Sigmoid colon (tissue), 7 donors: ENCODE results near the gene CHCHD6. TPM values are rescaled to one million over a fixed set of nuclear protein-coding genes. Genes with fewer than 3 reads are reported as not detected.
A peak's percentile ranks its signal among the peaks of the same experiment; 100 is the strongest.

ENCODE experiments used
- DNase-seq: peaks from one replicate; pipeline ENCODE4 v3.0.0-alpha.2; 2019
- H3K27ac ChIP-seq, 4 donors: fragments of 200-600 bp; sonication (generic); one replicate each; pipeline ENCODE4 v1.5.1; 2016 to 2019; ENCODE audit warnings: mild to moderate bottlenecking in 1 of 4
- H3K27me3 ChIP-seq, 3 donors: fragments of 200-600 bp; sonication (generic); one replicate each; pipeline ENCODE4 v1.5.1; 2019; ENCODE audit warnings: mild to moderate bottlenecking in 1 of 3
- H3K36me3 ChIP-seq, 4 donors: fragments of 200-600 bp; sonication (generic); one replicate each; pipeline ENCODE4 v1.5.1; 2016 to 2019
- H3K4me1 ChIP-seq, 4 donors: fragments of 200-600 bp; sonication (generic); one replicate each; pipeline ENCODE4 v1.5.1; 2017 to 2019
- H3K4me3 ChIP-seq, 4 donors: fragments of 200-600 bp; sonication (generic); one replicate each; pipeline ENCODE4 v1.5.1; 2017 to 2019; ENCODE audit warnings: mild to moderate bottlenecking in 2 of 4, moderate library complexity in 1 of 4
- H3K9me3 ChIP-seq, 4 donors: fragments of 200-600 bp in 3 of 4; sonication (generic) in 3 of 4; one replicate each; pipeline versions ENCODE4 v1.5.1 to v1.6.1; 2013 to 2019
- CTCF ChIP-seq, 4 experiments: fragments of 450-650 bp in 3 of 4; fragments of 200-600 bp in 1 of 4; IDR thresholded peaks; one replicate each; pipeline ENCODE4 v1.5.1; 2016 to 2019; ENCODE audit warnings: antibody characterized with exemption in 4 of 4, mild to moderate bottlenecking in 3 of 4, moderate library complexity in 2 of 4
- EP300 ChIP-seq, 4 donors: sonication (generic); formaldehyde crosslinking; IDR thresholded peaks; one replicate each; pipeline ENCODE4 v1.6.1; 2017; ENCODE audit warnings: antibody characterized with exemption in 4 of 4
- POLR2A ChIP-seq, 2 donors: fragments of 450-650 bp; IDR thresholded peaks; one replicate each; pipeline ENCODE4 v1.6.1; 2016; ENCODE audit warnings: antibody characterized with exemption in 2 of 2, mild to moderate bottlenecking in 2 of 2, moderate library complexity in 2 of 2
- POLR2AphosphoS5 ChIP-seq, 4 donors: sonication (generic); formaldehyde crosslinking; IDR thresholded peaks; one replicate each; pipeline ENCODE4 v1.6.1; 2017; ENCODE audit warnings: antibody characterized with exemption in 4 of 4
- WGBS, 2 donors: extraction: QIAGEN DNeasy Blood & Tissue Kit; methylation state at CpG; one replicate each; pipeline ENCODE4 v1.1.7; 2013; 5-methylcytosine and 5-hydroxymethylcytosine counted together
- intact Hi-C: fragments of 100-400 bp; cut with DNase I; formaldehyde crosslinking; loops from one replicate; pipeline ENCODE4 v1.15.1; 2023
- polyA plus RNA-seq, 3 donors: library from polyadenylated mRNA; stranded (reverse); fragments of 200-250 nt; gene quantifications; one replicate each; pipeline ENCODE4 v1.2.3, GENCODE V29; 2013
- total RNA-seq, 4 donors: library from RNA; depleted of rRNA; stranded (reverse); fragments of >200 nt; gene quantifications; one replicate each; pipeline ENCODE4 v1.1.0, GENCODE V29; 2016
- donor health status: healthy with polysubstance abuse.
- donor health status: Bipolar disorder and iron deficiency.
- donor health status: healthy.

CHCHD6 gene
- total and polyA plus RNA-seq, 7 donors = 8.0 to 20.9 (median 14.4) TPM

GRCh38 chr3:126945891-126946290, 241.9 kb downstream of the CHCHD6 start:
- Histone ChIP-seq H3K27me3 (no peaks in the 10 kb centered on the region), H3K4me1 (no peaks in the 10 kb centered on the region), H3K9me3 (no peaks in the 10 kb centered on the region), H3K27ac (no peak overlapping the region), H3K36me3 (peaks cover 0 to 3% (median 0%) of the 10 kb centered on the region in 4 donors), H3K4me3 (no peak overlapping the region)
- no peak for TF ChIP-seq POLR2A (IDR thresholded peaks at IDR 0.05)
- TF ChIP-seq CTCF (IDR thresholded peaks at IDR 0.05) = no peak
- no peak for TF ChIP-seq EP300 (IDR thresholded peaks at IDR 0.05)
- no peak for TF ChIP-seq POLR2AphosphoS5 (IDR thresholded peaks at IDR 0.05)
- DNase-seq = peak; percentile 55
- intact Hi-C loops = no loop called here
- WGBS, 2 donors = 93 to 96% methylated on average over 9 of the region's 9 CpGs

GRCh38 chr3:126946405-126946804, 242.4 kb downstream of the CHCHD6 start:
- peaks cover 0 to 3% (median 0%) of the 10 kb centered on the region in 4 donors for H3K36me3 ChIP-seq
- no peak overlapping the region for H3K27ac ChIP-seq
- no peaks in the 10 kb centered on the region for H3K9me3 ChIP-seq
- 95% methylated on average over 11 of the region's 11 CpGs for WGBS, 2 donors
- no peaks in the 10 kb centered on the region for H3K27me3 ChIP-seq
- H3K4me1 ChIP-seq = no peaks in the 10 kb centered on the region
- no peak for TF ChIP-seq EP300 (IDR thresholded peaks at IDR 0.05)
- TF ChIP-seq POLR2A (IDR thresholded peaks at IDR 0.05) = no peak
- no peak for TF ChIP-seq CTCF (IDR thresholded peaks at IDR 0.05)
- TF ChIP-seq POLR2AphosphoS5 (IDR thresholded peaks at IDR 0.05) = no peak
- intact Hi-C loops = no loop called here
- H3K4me3 ChIP-seq = no peak overlapping the region
- DNase-seq = peak; percentile 40

GRCh38 chr3:126947429-126947828, 243.4 kb downstream of the CHCHD6 start:
- no peak for TF ChIP-seq CTCF (IDR thresholded peaks at IDR 0.05)
- TF ChIP-seq EP300 (IDR thresholded peaks at IDR 0.05) = no peak
- TF ChIP-seq POLR2A (IDR thresholded peaks at IDR 0.05) = no peak
- TF ChIP-seq POLR2AphosphoS5 (IDR thresholded peaks at IDR 0.05) = peak in 1 of 4 donors; percentile 6
- WGBS, 2 donors = 48 to 82% methylated on average over 8 of the region's 8 CpGs
- Histone ChIP-seq H3K27me3 (no peaks in the 10 kb centered on the region), H3K27ac (no peak overlapping the region), H3K9me3 (no peaks in the 10 kb centered on the region), H3K4me1 (no peaks in the 10 kb centered on the region), H3K4me3 (no peak overlapping the region), H3K36me3 (peaks cover 0 to 3% (median 0%) of the 10 kb centered on the region in 4 donors)
- DNase-seq = no peak
- intact Hi-C loops = no loop called here

- TF ChIP-seq POLR2A (IDR thresholded peaks at IDR 0.05) (no peak), EP300 (IDR thresholded peaks at IDR 0.05) (no peak), CTCF (IDR thresholded peaks at IDR 0.05) (no peak), POLR2AphosphoS5 (IDR thresholded peaks at IDR 0.05) (no peak)
- no peaks in the 10 kb centered on the region for H3K4me1 ChIP-seq
- H3K36me3 ChIP-seq = peaks cover 0 to 3% (median 0%) of the 10 kb centered on the region in 4 donors
- no peak overlapping the region for H3K27ac ChIP-seq
- no peak for DNase-seq
- intact Hi-C loops = no loop called here
- no peaks in the 10 kb centered on the region for H3K9me3 ChIP-seq
- WGBS, 2 donors = 95 to 96% methylated on average over 14 of the region's 14 CpGs
- H3K27me3 ChIP-seq = no peaks in the 10 kb centered on the region
- H3K4me3 ChIP-seq = no peak overlapping the region
Observed at GRCh38 chr3:126948980-126949535, 245.0 kb downstream of the CHCHD6 start.

- H3K27ac ChIP-seq = no peak overlapping the region
- DNase-seq = peak; percentile 43
- 94 to 96% methylated on average over 5 of the region's 5 CpGs for WGBS, 2 donors
- TF ChIP-seq EP300 (IDR thresholded peaks at IDR 0.05) (no peak), CTCF (IDR thresholded peaks at IDR 0.05) (no peak), POLR2AphosphoS5 (IDR thresholded peaks at IDR 0.05) (no peak), POLR2A (IDR thresholded peaks at IDR 0.05) (no peak)
- no peaks in the 10 kb centered on the region for H3K27me3 ChIP-seq
- no peaks in the 10 kb centered on the region for H3K9me3 ChIP-seq
- H3K36me3 ChIP-seq = peaks cover 0 to 3% (median 0%) of the 10 kb centered on the region in 4 donors
- intact Hi-C loops = no loop called here
- no peaks in the 10 kb centered on the region for H3K4me1 ChIP-seq
- H3K4me3 ChIP-seq = no peak overlapping the region
Observed at GRCh38 chr3:126951561-126951960, 247.5 kb downstream of the CHCHD6 start.
